ENCODE results near the gene KCNJ13. TPM values are rescaled to one million over a fixed set of nuclear protein-coding genes. Genes with fewer than 3 reads are reported as not detected.

Gene KCNJ13
- total and polyA plus RNA-seq, 4 donors: 1.8 TPM; not detected in 3

DNA sequence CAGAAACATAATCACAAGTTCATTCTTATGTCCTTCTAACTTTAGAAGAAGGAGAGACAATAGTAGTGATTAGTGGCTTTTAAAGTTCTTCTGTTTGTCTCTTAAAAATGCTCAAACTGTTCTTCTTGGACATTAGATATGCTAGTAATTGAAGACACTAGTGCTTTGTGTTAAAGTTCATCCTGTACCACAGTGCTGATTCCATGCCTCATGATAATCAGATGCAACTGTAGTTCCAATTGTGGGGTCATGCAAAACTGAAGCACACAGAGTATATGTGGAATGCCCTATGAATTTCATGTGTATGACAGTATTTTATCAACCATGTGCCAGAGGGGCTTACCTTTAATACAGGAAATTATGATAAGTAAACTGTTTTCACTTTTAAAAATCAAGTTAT lies 11.4 kb upstream of the KCNJ13 start:
- no peak for TF ChIP-seq CTCF (IDR thresholded peaks at IDR 0.05; ENCODE audit: control extremely low read depth, extremely low read depth)
- no peak overlapping the region for H3K27ac ChIP-seq (ENCODE audit: low read depth in 1 of 2, low read length in 1 of 2)
- no peaks in the 10 kb centered on the region for H3K4me1 ChIP-seq (ENCODE audit: control insufficient read depth in 5 of 5, insufficient read depth in 5 of 5, low read length in 5 of 5)
- no peaks in the 10 kb centered on the region for H3K27me3 ChIP-seq (ENCODE audit: control insufficient read depth in 3 of 3, insufficient read depth in 3 of 3, low read length in 2 of 3)
- DNase-seq: no peak
- no peak overlapping the region for H3K4me3 ChIP-seq
- no peak for ATAC-seq (ENCODE audit: insufficient read depth, low FRiP score)
- peaks cover 12 to 49% (median 23%) of the 10 kb centered on the region in 4 donors for H3K36me3 ChIP-seq (ENCODE audit: control insufficient read depth in 4 of 4, insufficient read depth in 4 of 4, low read length in 4 of 4)
- H3K9ac ChIP-seq (ENCODE audit: insufficient read depth in 1 of 2, low read length in 2 of 2): no peak overlapping the region
- no peaks in the 10 kb centered on the region for H3K9me3 ChIP-seq (ENCODE audit: control insufficient read depth in 4 of 4, insufficient read depth in 3 of 4, low read length in 3 of 4)

DNA sequence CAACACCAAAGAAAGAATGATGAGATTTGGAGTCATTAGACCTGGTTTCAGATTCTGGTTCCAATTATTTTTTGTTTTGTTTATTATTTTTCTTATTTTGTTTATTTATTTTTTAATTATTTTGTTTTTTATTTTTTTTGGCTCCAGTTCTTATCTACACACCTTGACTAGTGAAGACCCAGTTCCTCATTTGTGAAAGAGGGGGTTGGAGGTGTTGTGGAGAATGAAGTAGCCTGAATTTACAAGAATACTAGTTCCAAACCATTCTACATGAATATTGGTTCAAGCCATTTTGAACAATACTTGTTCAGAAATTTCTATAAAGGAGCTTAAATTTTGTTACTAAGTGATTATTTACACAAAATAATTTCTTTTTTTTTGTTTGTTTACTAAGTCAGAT lies 6.9 kb upstream of the KCNJ13 start:
- no peak for ATAC-seq (ENCODE audit: insufficient read depth, low FRiP score)
- H3K4me3 ChIP-seq: no peak overlapping the region
- TF ChIP-seq CTCF (IDR thresholded peaks at IDR 0.05; ENCODE audit: control extremely low read depth, extremely low read depth): no peak

GRCh38 chr2:232781765-232782164 lies 5.4 kb upstream of the KCNJ13 start:
- Histone ChIP-seq H3K27ac (ENCODE audit: low read depth in 1 of 2, low read length in 1 of 2) (no peak overlapping the region), H3K27me3 (ENCODE audit: control insufficient read depth in 3 of 3, insufficient read depth in 3 of 3, low read length in 2 of 3) (no peaks in the 10 kb centered on the region), H3K4me1 (ENCODE audit: control insufficient read depth in 5 of 5, insufficient read depth in 5 of 5, low read length in 5 of 5) (peaks cover 0 to 3% (median 0%) of the 10 kb centered on the region in 5 donors), H3K4me3 (no peak overlapping the region), H3K9me3 (ENCODE audit: control insufficient read depth in 4 of 4, insufficient read depth in 3 of 4, low read length in 3 of 4) (no peaks in the 10 kb centered on the region), H3K9ac (ENCODE audit: insufficient read depth in 1 of 2, low read length in 2 of 2) (no peak overlapping the region), H3K36me3 (ENCODE audit: control insufficient read depth in 4 of 4, insufficient read depth in 4 of 4, low read length in 4 of 4) (peaks cover 0 to 13% (median under 1%) of the 10 kb centered on the region in 4 donors)
- DNase-seq: no peak
- TF ChIP-seq CTCF (IDR thresholded peaks at IDR 0.05; ENCODE audit: control extremely low read depth, extremely low read depth): no peak
- no peak for ATAC-seq (ENCODE audit: insufficient read depth, low FRiP score)

More for the DNA sequence above, 6.9 kb upstream of the KCNJ13 start:
- H3K9ac ChIP-seq (ENCODE audit: insufficient read depth in 1 of 2, low read length in 2 of 2): no peak overlapping the region
- H3K4me1 ChIP-seq (ENCODE audit: control insufficient read depth in 5 of 5, insufficient read depth in 5 of 5, low read length in 5 of 5): peaks cover 0 to 3% (median 0%) of the 10 kb centered on the region in 5 donors
- no peak for DNase-seq
- no peaks in the 10 kb centered on the region for H3K27me3 ChIP-seq (ENCODE audit: control insufficient read depth in 3 of 3, insufficient read depth in 3 of 3, low read length in 2 of 3)
- H3K36me3 ChIP-seq (ENCODE audit: control insufficient read depth in 4 of 4, insufficient read depth in 4 of 4, low read length in 4 of 4): peaks cover 1 to 20% (median 6%) of the 10 kb centered on the region in 4 donors
- H3K9me3 ChIP-seq (ENCODE audit: control insufficient read depth in 4 of 4, insufficient read depth in 3 of 4, low read length in 3 of 4): no peaks in the 10 kb centered on the region
- no peak overlapping the region for H3K27ac ChIP-seq (ENCODE audit: low read depth in 1 of 2, low read length in 1 of 2)

GRCh38 chr2:232779934-232780333 lies 3.6 kb upstream of the KCNJ13 start:
- Histone ChIP-seq H3K4me3 (no peak overlapping the region), H3K36me3 (ENCODE audit: control insufficient read depth in 4 of 4, insufficient read depth in 4 of 4, low read length in 4 of 4) (peaks cover 0 to 5% (median 3%) of the 10 kb centered on the region in 4 donors), H3K9ac (ENCODE audit: insufficient read depth in 1 of 2, low read length in 2 of 2) (no peak overlapping the region), H3K27ac (ENCODE audit: low read depth in 1 of 2, low read length in 1 of 2) (no peak overlapping the region), H3K9me3 (ENCODE audit: control insufficient read depth in 4 of 4, insufficient read depth in 3 of 4, low read length in 3 of 4) (no peaks in the 10 kb centered on the region), H3K27me3 (ENCODE audit: control insufficient read depth in 3 of 3, insufficient read depth in 3 of 3, low read length in 2 of 3) (no peaks in the 10 kb centered on the region), H3K4me1 (ENCODE audit: control insufficient read depth in 5 of 5, insufficient read depth in 5 of 5, low read length in 5 of 5) (peaks cover 0 to 3% (median 0%) of the 10 kb centered on the region in 5 donors)
- TF ChIP-seq CTCF (IDR thresholded peaks at IDR 0.05; ENCODE audit: control extremely low read depth, extremely low read depth): no peak
- 42 to 73% methylated on average over 1 of the region's 1 CpG for WGBS, 2 donors
- ATAC-seq (ENCODE audit: insufficient read depth, low FRiP score): no peak
- DNase-seq: peak; percentile 49 to 84 (median 61)
